ENCODE results near the gene CDH23. TPM values are rescaled to one million over a fixed set of nuclear protein-coding genes. Genes with fewer than 3 reads are reported as not detected.

CDH23 gene
- total RNA-seq, 1 experiment from 2014 or later, result not detected

- no peaks in the 10 kb centered on the region for H3F3A ChIP-seq (ENCODE audit: low read length, unreplicated experiment)
- TF ChIP-seq EZH2 (IDR thresholded peaks at IDR 0.05; ENCODE audit: low read length, unreplicated experiment), result no peak
- TF ChIP-seq EZH2phosphoT487 (IDR thresholded peaks at IDR 0.05; ENCODE audit: borderline replicate concordance, low read length), result no peak
- TF ChIP-seq, protein P1, sequence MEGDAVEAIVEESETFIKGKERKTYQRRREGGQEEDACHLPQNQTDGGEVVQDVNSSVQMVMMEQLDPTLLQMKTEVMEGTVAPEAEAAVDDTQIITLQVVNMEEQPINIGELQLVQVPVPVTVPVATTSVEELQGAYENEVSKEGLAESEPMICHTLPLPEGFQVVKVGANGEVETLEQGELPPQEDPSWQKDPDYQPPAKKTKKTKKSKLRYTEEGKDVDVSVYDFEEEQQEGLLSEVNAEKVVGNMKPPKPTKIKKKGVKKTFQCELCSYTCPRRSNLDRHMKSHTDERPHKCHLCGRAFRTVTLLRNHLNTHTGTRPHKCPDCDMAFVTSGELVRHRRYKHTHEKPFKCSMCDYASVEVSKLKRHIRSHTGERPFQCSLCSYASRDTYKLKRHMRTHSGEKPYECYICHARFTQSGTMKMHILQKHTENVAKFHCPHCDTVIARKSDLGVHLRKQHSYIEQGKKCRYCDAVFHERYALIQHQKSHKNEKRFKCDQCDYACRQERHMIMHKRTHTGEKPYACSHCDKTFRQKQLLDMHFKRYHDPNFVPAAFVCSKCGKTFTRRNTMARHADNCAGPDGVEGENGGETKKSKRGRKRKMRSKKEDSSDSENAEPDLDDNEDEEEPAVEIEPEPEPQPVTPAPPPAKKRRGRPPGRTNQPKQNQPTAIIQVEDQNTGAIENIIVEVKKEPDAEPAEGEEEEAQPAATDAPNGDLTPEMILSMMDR (conservative IDR thresholded peaks at IDR 0.05; ENCODE audit: low read depth, low read length), result no peak
- ATAC-seq (no peak), DNase-seq (no peak)
- H3K27ac ChIP-seq (ENCODE audit: low read length), result no peak overlapping the region
- no peaks in the 10 kb centered on the region; the same call in 1 of the 2 replicates for H3K4me1 ChIP-seq (ENCODE audit: insufficient read depth, low read length)
- no peaks in the 10 kb centered on the region for H3K79me2 ChIP-seq (ENCODE audit: low read length)
- H3K4me3 ChIP-seq (ENCODE audit: low read length), result no peak overlapping the region
- no peak overlapping the region for H2AFZ ChIP-seq (ENCODE audit: low read length)
- H3K4me2 ChIP-seq (ENCODE audit: low read length), result no peak overlapping the region
- H3K9me2 ChIP-seq (replicated peaks; ENCODE audit: low read length), result no peaks in the 10 kb centered on the region
- ChIA-PET POLR2A (ENCODE audit: unreplicated experiment) (no interaction called here), CTCF (no interaction called here)
- BruUV-seq (replicated peaks), result no TSS peak
- no peaks in the 10 kb centered on the region for H3K27me3 ChIP-seq (ENCODE audit: low read length)
- no peaks in the 10 kb centered on the region for H3K9me3 ChIP-seq (ENCODE audit: low read length)
- intact Hi-C loops (cut with micrococcal nuclease), result no loop called here
- H3K36me3 ChIP-seq (ENCODE audit: low read depth, low read length), result no peaks in the 10 kb centered on the region
- H3K9ac ChIP-seq (ENCODE audit: low read length), result no peak overlapping the region
- H4K20me1 ChIP-seq (ENCODE audit: low read length), result no peaks in the 10 kb centered on the region
Measured at GRCh38 chr10:71528371-71529206, 131.9 kb downstream of the CDH23 start.

DNA sequence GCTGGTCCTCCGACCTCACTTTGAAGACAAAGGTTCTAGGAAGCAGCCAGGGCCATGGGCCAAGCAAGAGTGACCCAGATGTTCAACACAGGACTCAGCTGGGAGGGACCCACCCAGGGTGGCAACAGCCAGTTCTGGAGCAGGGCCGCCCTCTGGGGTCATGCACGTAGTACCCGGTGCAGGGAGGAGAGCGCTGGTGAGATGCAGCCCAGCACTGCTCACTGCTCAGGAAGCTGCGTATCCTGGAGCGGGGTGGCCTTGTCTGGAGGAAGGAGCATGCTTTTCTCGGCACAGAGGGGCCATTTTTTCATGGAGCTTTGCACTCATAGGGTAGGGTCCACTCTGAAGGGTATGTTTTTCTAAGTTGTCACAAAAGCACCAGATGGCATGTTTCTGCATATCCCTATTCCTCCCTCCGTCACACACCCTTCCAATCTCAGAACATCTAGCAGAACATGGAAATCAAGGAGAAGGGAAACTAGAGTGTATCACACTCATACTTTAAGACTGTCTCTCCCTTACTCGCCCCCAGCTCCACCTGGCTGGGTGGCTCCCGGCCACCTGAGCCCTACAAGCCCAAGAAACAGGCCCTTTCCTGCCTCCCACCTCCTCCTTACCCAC lies 132.6 kb downstream of the CDH23 start:
- H3K79me2 ChIP-seq (ENCODE audit: low read length), result no peaks in the 10 kb centered on the region
- H3K9me2 ChIP-seq (replicated peaks; ENCODE audit: low read length), result no peaks in the 10 kb centered on the region
- no peak overlapping the region for H3K27ac ChIP-seq (ENCODE audit: low read length)
- ChIA-PET CTCF (no interaction called here), POLR2A (ENCODE audit: unreplicated experiment) (no interaction called here)
- no peaks in the 10 kb centered on the region for H3F3A ChIP-seq (ENCODE audit: low read length, unreplicated experiment)
- H3K4me2 ChIP-seq (ENCODE audit: low read length), result no peak overlapping the region
- no peaks in the 10 kb centered on the region for H3K36me3 ChIP-seq (ENCODE audit: low read depth, low read length)
- H3K4me1 ChIP-seq (ENCODE audit: insufficient read depth, low read length), result no peaks in the 10 kb centered on the region; the same call in 1 of the 2 replicates
- no peak overlapping the region for H3K4me3 ChIP-seq (ENCODE audit: low read length)
- no peak for ATAC-seq
- no peak overlapping the region for H2AFZ ChIP-seq (ENCODE audit: low read length)
- no TSS peak for BruUV-seq (replicated peaks)
- H3K9me3 ChIP-seq (ENCODE audit: low read length), result no peaks in the 10 kb centered on the region
- no peaks in the 10 kb centered on the region for H4K20me1 ChIP-seq (ENCODE audit: low read length)
- H3K9ac ChIP-seq (ENCODE audit: low read length), result no peak overlapping the region
- intact Hi-C loops (cut with micrococcal nuclease), result no loop called here
- H3K27me3 ChIP-seq (ENCODE audit: low read length), result no peaks in the 10 kb centered on the region
- no peak for DNase-seq
- TF ChIP-seq, protein P1 (conservative IDR thresholded peaks at IDR 0.05; ENCODE audit: low read depth, low read length), result no peak
- TF ChIP-seq EZH2 (IDR thresholded peaks at IDR 0.05; ENCODE audit: low read length, unreplicated experiment), result no peak
- TF ChIP-seq EZH2phosphoT487 (IDR thresholded peaks at IDR 0.05; ENCODE audit: borderline replicate concordance, low read length), result no peak

DNA sequence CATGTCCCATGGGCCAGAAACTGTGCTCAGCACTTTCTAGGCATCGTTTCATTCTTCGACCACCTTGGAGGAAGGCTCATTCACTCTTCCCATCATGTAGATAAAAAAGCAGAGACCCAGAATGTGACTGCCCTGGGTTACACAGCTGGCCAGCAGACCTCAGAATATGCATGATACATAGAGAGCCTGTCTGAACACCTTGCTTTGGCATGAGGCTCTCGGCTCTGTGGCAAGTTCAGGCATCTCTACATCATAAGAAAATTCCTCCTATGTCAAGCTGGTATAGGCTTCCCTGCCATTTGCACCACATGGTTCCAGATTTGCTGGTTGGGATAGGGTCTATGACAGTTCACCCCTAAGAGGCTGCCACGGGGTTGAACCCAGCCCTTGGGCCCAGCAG lies 134.1 kb downstream of the CDH23 start:
- Histone ChIP-seq H3K27me3 (ENCODE audit: low read length) (no peaks in the 10 kb centered on the region), H3K4me1 (ENCODE audit: insufficient read depth, low read length) (no peaks in the 10 kb centered on the region), H3K9ac (ENCODE audit: low read length) (no peak overlapping the region), H3K4me2 (ENCODE audit: low read length) (no peak overlapping the region), H3F3A (ENCODE audit: low read length, unreplicated experiment) (no peaks in the 10 kb centered on the region), H3K36me3 (ENCODE audit: low read depth, low read length) (no peaks in the 10 kb centered on the region), H3K9me3 (ENCODE audit: low read length) (no peaks in the 10 kb centered on the region), H4K20me1 (ENCODE audit: low read length) (no peaks in the 10 kb centered on the region), H3K27ac (ENCODE audit: low read length) (no peak overlapping the region), H3K9me2 (replicated peaks; ENCODE audit: low read length) (no peaks in the 10 kb centered on the region), H3K4me3 (ENCODE audit: low read length) (no peak overlapping the region), H2AFZ (ENCODE audit: low read length) (no peak overlapping the region), H3K79me2 (ENCODE audit: low read length) (no peaks in the 10 kb centered on the region)
- POLR2A ChIA-PET (ENCODE audit: unreplicated experiment), result no interaction called here
- CTCF ChIA-PET, result no interaction called here
- DNase-seq (no peak), ATAC-seq (no peak)
- no peak for TF ChIP-seq EZH2phosphoT487 (IDR thresholded peaks at IDR 0.05; ENCODE audit: borderline replicate concordance, low read length)
- no TSS peak for BruUV-seq (replicated peaks)
- intact Hi-C loops (cut with micrococcal nuclease), result no loop called here
